Measurements from ENCODE around the gene HNF4A. TPM values are rescaled to one million over a fixed set of nuclear protein-coding genes. Genes with fewer than 3 reads are reported as not detected.
A peak's percentile ranks its signal among the peaks of the same experiment; 100 is the strongest.

Gene HNF4A
- total and polyA plus RNA-seq, 4 experiments from 2014 or later: not detected

GRCh38 chr20:44475694-44476560 is 120.4 kb downstream of the HNF4A start, which contains the start of gene TTPAL:
Gene TTPAL (plus strand): TSS chr20:44475874. CDS start chr20:44480000, 4,126 bp downstream.
- Histone ChIP-seq H3K9me3 (ENCODE audit: control insufficient read depth in 1 of 2, low read length in 2 of 2) (no peaks in the 10 kb centered on the region), H3K4me1 (ENCODE audit: insufficient read depth, low read length) (peaks cover 17% of the 10 kb centered on the region), H3K27me3 (ENCODE audit: insufficient read depth, low read length) (no peaks in the 10 kb centered on the region), H3K27ac (ENCODE audit: low read depth, low read length) (peak within 1 kb of the TSS; percentile 95), H3K36me3 (ENCODE audit: insufficient read depth, low read length) (peaks cover 6% of the 10 kb centered on the region), H3K4me3 (ENCODE audit: low read length in 2 of 2) (peak within 1 kb of the TSS; percentile 53 to 72)
- Mint-ChIP-seq H3K4me1 (peaks cover 13 to 32% (median 25%) of the 10 kb centered on the region in 4 donors), H3K27me3 (no peaks in the 10 kb centered on the region), H3K9me3 (no peaks in the 10 kb centered on the region), H3K36me3 (peaks cover 7 to 16% of the 10 kb centered on the region in 2 donors), H3K4me3 (peak within 1 kb of the TSS; percentile 88 to 94 (median 92)), H3K27ac (peak within 1 kb of the TSS; percentile 92 to 99 (median 96))
- DNase-seq: peak; percentile 85 to 89 (median 89)
- intact Hi-C loops (cut with micrococcal nuclease): loop anchor here (2.0 to 5.0 kb wide), 2 partner anchors 47 to 264 kb away; partner anchors contain the start of genes OSER1 and SERINC3
- ChIA-PET CTCF (ENCODE audit: partially characterized antibody) (interaction anchor here (0.9 to 2.1 kb wide), 5 partner anchors 12 to 258 kb away, joined by 3 to 9 read pairs (median 5); partner anchors contain the start of gene SERINC3), POLR2A (ENCODE audit: partially characterized antibody) (interaction anchor here (0.6 to 1.9 kb wide), 20 partner anchors 9 to 390 kb away, joined by 3 to 27 read pairs (median 3); partner anchors contain the start of genes OSER1 and SERINC3)

- intact Hi-C loops (cut with micrococcal nuclease): loop anchor here (2.0 to 5.0 kb wide), 2 partner anchors 46 to 265 kb away; partner anchors contain the start of genes OSER1 and SERINC3
- H3K27ac Mint-ChIP-seq: peak overlapping the region; percentile 92 to 99 (median 96)
- Histone ChIP-seq H3K27me3 (ENCODE audit: insufficient read depth, low read length) (no peaks in the 10 kb centered on the region), H3K9me3 (ENCODE audit: control insufficient read depth in 1 of 2, low read length in 2 of 2) (no peaks in the 10 kb centered on the region), H3K4me1 (ENCODE audit: insufficient read depth, low read length) (peaks cover 17% of the 10 kb centered on the region), H3K4me3 (ENCODE audit: low read length in 2 of 2) (no peak overlapping the region), H3K27ac (ENCODE audit: low read depth, low read length) (no peak overlapping the region), H3K36me3 (ENCODE audit: insufficient read depth, low read length) (peaks cover 13% of the 10 kb centered on the region)
- peaks cover 17 to 28% of the 10 kb centered on the region in 2 donors for H3K36me3 Mint-ChIP-seq
- ChIA-PET CTCF (ENCODE audit: partially characterized antibody) (interaction anchor here (2.1 kb wide), 1 partner anchor 133 kb away, joined by 9 read pairs; no protein-coding TSS in a partner anchor), POLR2A (ENCODE audit: partially characterized antibody) (interaction anchor here (1.9 kb wide), 1 partner anchor 11 kb away, joined by 6 read pairs; no protein-coding TSS in a partner anchor)
- DNase-seq: no peak
- H3K4me1 Mint-ChIP-seq: peaks cover 15 to 32% (median 28%) of the 10 kb centered on the region in 4 donors
- peak overlapping the region in 7 of 8 donors; percentile 2 to 93 (median 43) for H3K4me3 Mint-ChIP-seq
- H3K9me3 Mint-ChIP-seq: no peaks in the 10 kb centered on the region
- no peaks in the 10 kb centered on the region for H3K27me3 Mint-ChIP-seq
Measured at GRCh38 chr20:44477151-44477550, 121.7 kb downstream of the HNF4A start.

GRCh38 chr20:44478206-44478605 is 122.7 kb downstream of the HNF4A start:
- Mint-ChIP-seq H3K27ac (peak overlapping the region; percentile 0 to 86 (median 5)), H3K4me3 (peak overlapping the region in 1 of 8 donors; percentile 44), H3K9me3 (no peaks in the 10 kb centered on the region), H3K36me3 (peaks cover 18 to 30% of the 10 kb centered on the region in 2 donors), H3K4me1 (peaks cover 15 to 32% (median 28%) of the 10 kb centered on the region in 4 donors), H3K27me3 (no peaks in the 10 kb centered on the region)
- Histone ChIP-seq H3K4me1 (ENCODE audit: insufficient read depth, low read length) (peaks cover 17% of the 10 kb centered on the region), H3K4me3 (ENCODE audit: low read length in 2 of 2) (no peak overlapping the region), H3K27ac (ENCODE audit: low read depth, low read length) (no peak overlapping the region), H3K27me3 (ENCODE audit: insufficient read depth, low read length) (no peaks in the 10 kb centered on the region), H3K36me3 (ENCODE audit: insufficient read depth, low read length) (peaks cover 13% of the 10 kb centered on the region), H3K9me3 (ENCODE audit: control insufficient read depth in 1 of 2, low read length in 2 of 2) (no peaks in the 10 kb centered on the region)
- intact Hi-C loops (cut with micrococcal nuclease): loop anchor here (5.0 kb wide), 1 partner anchor 266 kb away; the partner anchor contains the start of gene OSER1
- no peak for DNase-seq
- ChIA-PET CTCF (ENCODE audit: partially characterized antibody) (interaction anchor here (0.6 kb wide), 1 partner anchor 350 kb away, joined by 3 read pairs; no protein-coding TSS in a partner anchor), POLR2A (ENCODE audit: partially characterized antibody) (no interaction called here)

DNA sequence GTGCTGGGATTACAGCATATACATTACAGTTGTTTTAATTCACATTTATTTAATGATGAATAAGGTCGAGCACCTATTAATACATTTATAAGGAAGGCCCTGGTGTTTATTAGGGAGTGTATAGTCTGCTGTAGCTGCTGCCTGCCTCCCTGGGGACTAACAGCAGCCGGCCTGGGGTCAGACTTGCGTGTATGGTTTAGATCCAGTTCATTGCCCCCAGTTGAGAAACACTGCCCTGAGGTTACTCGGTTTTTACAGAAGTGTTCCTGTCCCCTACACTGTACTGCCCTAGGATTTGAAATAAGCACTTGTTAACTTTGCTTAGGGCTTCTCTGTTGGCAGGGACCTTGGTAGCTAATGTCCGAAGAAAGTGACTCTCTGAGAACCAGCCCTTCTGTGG is 124.1 kb downstream of the HNF4A start:
- CTCF ChIA-PET (ENCODE audit: partially characterized antibody): no interaction called here

DNA sequence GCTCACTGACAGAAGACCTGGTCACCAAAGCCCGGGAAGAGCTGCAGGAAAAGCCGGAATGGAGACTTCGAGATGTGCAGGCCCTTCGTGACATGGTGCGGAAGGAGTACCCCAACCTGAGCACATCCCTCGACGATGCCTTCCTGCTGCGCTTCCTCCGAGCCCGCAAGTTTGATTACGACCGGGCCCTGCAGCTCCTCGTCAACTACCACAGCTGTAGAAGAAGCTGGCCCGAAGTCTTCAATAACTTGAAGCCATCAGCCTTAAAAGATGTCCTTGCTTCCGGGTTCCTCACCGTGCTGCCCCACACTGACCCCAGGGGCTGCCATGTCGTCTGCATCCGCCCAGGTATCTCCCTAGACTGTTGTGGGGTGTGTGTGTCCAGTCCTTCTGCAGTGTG is 124.6 kb downstream of the HNF4A start:
- peaks cover 21% of the 10 kb centered on the region for H3K36me3 ChIP-seq (ENCODE audit: insufficient read depth, low read length)
- no peak overlapping the region for H3K4me3 ChIP-seq (ENCODE audit: low read length in 2 of 2)
- DNase-seq: no peak
- H3K9me3 Mint-ChIP-seq: no peaks in the 10 kb centered on the region
- no peaks in the 10 kb centered on the region for H3K9me3 ChIP-seq (ENCODE audit: control insufficient read depth in 1 of 2, low read length in 2 of 2)
- H3K4me3 Mint-ChIP-seq: no peak overlapping the region
- POLR2A ChIA-PET (ENCODE audit: partially characterized antibody): no interaction called here
- peaks cover 13 to 28% (median 24%) of the 10 kb centered on the region in 4 donors for H3K4me1 Mint-ChIP-seq
- intact Hi-C loops (cut with micrococcal nuclease): no loop called here
- H3K27ac Mint-ChIP-seq: peak overlapping the region in 2 of 7 donors; percentile 14 to 31
- H3K36me3 Mint-ChIP-seq: peaks cover 30 to 47% of the 10 kb centered on the region in 2 donors
- peaks cover 15% of the 10 kb centered on the region for H3K4me1 ChIP-seq (ENCODE audit: insufficient read depth, low read length)
- H3K27me3 Mint-ChIP-seq: no peaks in the 10 kb centered on the region
- H3K27me3 ChIP-seq (ENCODE audit: insufficient read depth, low read length): no peaks in the 10 kb centered on the region
- CTCF ChIA-PET (ENCODE audit: partially characterized antibody): no interaction called here
- H3K27ac ChIP-seq (ENCODE audit: low read depth, low read length): no peak overlapping the region

More for the DNA sequence above, 124.1 kb downstream of the HNF4A start:
- Mint-ChIP-seq H3K27ac (peak overlapping the region in 1 of 7 donors; percentile 57), H3K4me1 (peaks cover 15 to 32% (median 27%) of the 10 kb centered on the region in 4 donors), H3K27me3 (no peaks in the 10 kb centered on the region), H3K4me3 (no peak overlapping the region), H3K36me3 (peaks cover 29 to 45% of the 10 kb centered on the region in 2 donors), H3K9me3 (no peaks in the 10 kb centered on the region)
- peaks cover 21% of the 10 kb centered on the region for H3K36me3 ChIP-seq (ENCODE audit: insufficient read depth, low read length)
- no peak for DNase-seq
- H3K4me3 ChIP-seq (ENCODE audit: low read length in 2 of 2): no peak overlapping the region
- POLR2A ChIA-PET (ENCODE audit: partially characterized antibody): no interaction called here
- intact Hi-C loops (cut with micrococcal nuclease): loop anchor here (5.0 kb wide), 1 partner anchor 267 kb away; the partner anchor contains the start of gene OSER1
- peaks cover 17% of the 10 kb centered on the region for H3K4me1 ChIP-seq (ENCODE audit: insufficient read depth, low read length)
- H3K9me3 ChIP-seq (ENCODE audit: control insufficient read depth in 1 of 2, low read length in 2 of 2): no peaks in the 10 kb centered on the region
- H3K27ac ChIP-seq (ENCODE audit: low read depth, low read length): no peak overlapping the region
- no peaks in the 10 kb centered on the region for H3K27me3 ChIP-seq (ENCODE audit: insufficient read depth, low read length)

- Histone ChIP-seq H3K4me3 (ENCODE audit: low read length in 2 of 2) (no peak overlapping the region), H3K27me3 (ENCODE audit: insufficient read depth, low read length) (no peaks in the 10 kb centered on the region), H3K27ac (ENCODE audit: low read depth, low read length) (no peak overlapping the region), H3K4me1 (ENCODE audit: insufficient read depth, low read length) (peaks cover 2% of the 10 kb centered on the region), H3K9me3 (ENCODE audit: control insufficient read depth in 1 of 2, low read length in 2 of 2) (no peaks in the 10 kb centered on the region), H3K36me3 (ENCODE audit: insufficient read depth, low read length) (peaks cover 21% of the 10 kb centered on the region)
- CTCF ChIA-PET (ENCODE audit: partially characterized antibody): no interaction called here
- Mint-ChIP-seq H3K4me1 (peaks cover 4 to 14% (median 10%) of the 10 kb centered on the region in 4 donors), H3K4me3 (no peak overlapping the region), H3K27me3 (no peaks in the 10 kb centered on the region), H3K36me3 (peaks cover 35 to 54% of the 10 kb centered on the region in 2 donors), H3K27ac (peak overlapping the region in 1 of 7 donors; percentile 75), H3K9me3 (no peaks in the 10 kb centered on the region)
- POLR2A ChIA-PET (ENCODE audit: partially characterized antibody): no interaction called here
- DNase-seq: no peak
- intact Hi-C loops (cut with micrococcal nuclease): no loop called here
Measured at GRCh38 chr20:44481719-44482416, 126.4 kb downstream of the HNF4A start.

All from CD4-positive, alpha-beta memory T cell (primary cell).